Naive B cell (primary cell): ENCODE results near the gene B4GALNT3. TPM values are rescaled to one million over a fixed set of nuclear protein-coding genes. Genes with fewer than 3 reads are reported as not detected.
A peak's percentile ranks its signal among the peaks of the same experiment; 100 is the strongest.

ENCODE experiments used
- ATAC-seq, 2 donors: fragments of 150-1000 bp; cut with Tn5 transposase; 2 replicates each; pipeline ENCODE4 v1.10.0; 2021; ENCODE audit warnings: low read depth in 2 of 2, mild to moderate bottlenecking in 2 of 2, moderate library complexity in 2 of 2
- DNase-seq: peaks from one replicate; pipeline ENCODE4 v3.0.0; 2022
- H3K27ac Mint-ChIP-seq, 6 donors: one replicate each; pipeline ENCODE4 v1.8.0; 2020 to 2022; ENCODE audit warnings: mild to moderate bottlenecking in 6 of 6, mixed read lengths in 6 of 6, moderate library complexity in 5 of 6, inconsistent platforms in 2 of 6
- H3K27me3 Mint-ChIP-seq, 3 donors: one replicate each; pipeline ENCODE4 v1.8.0; 2021 to 2022; ENCODE audit warnings: mixed read lengths in 3 of 3, mild to moderate bottlenecking in 1 of 3
- H3K36me3 Mint-ChIP-seq, 2 donors: one replicate each; pipeline ENCODE4 v1.8.0; 2020 to 2022; ENCODE audit warnings: mixed read lengths in 2 of 2, inconsistent platforms in 1 of 2, mild to moderate bottlenecking in 1 of 2
- H3K4me1 Mint-ChIP-seq, 3 donors: one replicate each; pipeline ENCODE4 v1.8.0; 2020 to 2022; ENCODE audit warnings: mixed read lengths in 3 of 3, inconsistent platforms in 1 of 3, mild to moderate bottlenecking in 1 of 3, moderate library complexity in 1 of 3
- H3K4me3 Mint-ChIP-seq, 8 donors: one replicate each; pipeline ENCODE4 v1.8.0; 2020 to 2022; ENCODE audit warnings: mild to moderate bottlenecking in 8 of 8, mixed read lengths in 8 of 8, moderate library complexity in 8 of 8, inconsistent platforms in 2 of 8
- H3K9me3 Mint-ChIP-seq, 7 donors: one replicate each; pipeline ENCODE4 v1.8.0; 2020 to 2022; ENCODE audit warnings: mixed read lengths in 7 of 7, mild to moderate bottlenecking in 5 of 7, inconsistent platforms in 2 of 7, moderate library complexity in 1 of 7
- polyA plus RNA-seq, 6 donors: library from polyadenylated mRNA; unstranded; fragments of 300-500 nt; fragmentation: Illumina TruSeq; gene quantifications; one replicate each; pipeline ENCODE4 v1.2.3, GENCODE V29; 2021; ENCODE audit warnings: low read depth in 6 of 6

B4GALNT3 gene
- polyA plus RNA-seq, 6 donors from 2014 or later, result 0.05 to 0.35 (median 0.29) TPM; not detected in 3

GRCh38 chr12:505221-505620 lies 45.5 kb downstream of the B4GALNT3 start:
- H3K27ac Mint-ChIP-seq, result no peak overlapping the region
- H3K4me3 Mint-ChIP-seq, result no peak overlapping the region
- H3K9me3 Mint-ChIP-seq, result no peaks in the 10 kb centered on the region
- no peaks in the 10 kb centered on the region for H3K36me3 Mint-ChIP-seq
- no peak for ATAC-seq
- peaks cover 0 to 9% (median 4%) of the 10 kb centered on the region in 3 donors for H3K4me1 Mint-ChIP-seq
- no peak for DNase-seq
- H3K27me3 Mint-ChIP-seq, result peaks cover 12 to 53% (median 53%) of the 10 kb centered on the region in 3 donors

GRCh38 chr12:507391-507796 lies 47.7 kb downstream of the B4GALNT3 start:
- Mint-ChIP-seq H3K4me1 (peaks cover 0 to 9% (median 4%) of the 10 kb centered on the region in 3 donors), H3K36me3 (no peaks in the 10 kb centered on the region), H3K9me3 (no peaks in the 10 kb centered on the region), H3K27me3 (peaks cover 10 to 59% (median 47%) of the 10 kb centered on the region in 3 donors), H3K27ac (no peak overlapping the region), H3K4me3 (no peak overlapping the region)
- ATAC-seq, result no peak
- no peak for DNase-seq

GRCh38 chr12:508145-508544 lies 48.4 kb downstream of the B4GALNT3 start:
- no peaks in the 10 kb centered on the region for H3K36me3 Mint-ChIP-seq
- H3K4me3 Mint-ChIP-seq, result no peak overlapping the region
- no peak overlapping the region for H3K27ac Mint-ChIP-seq
- peaks cover 9 to 64% (median 49%) of the 10 kb centered on the region in 3 donors for H3K27me3 Mint-ChIP-seq
- no peak for DNase-seq
- peaks cover 0 to 9% (median 4%) of the 10 kb centered on the region in 3 donors for H3K4me1 Mint-ChIP-seq
- no peaks in the 10 kb centered on the region for H3K9me3 Mint-ChIP-seq
- no peak for ATAC-seq

- Mint-ChIP-seq H3K4me1 (peaks cover 0 to 9% (median 4%) of the 10 kb centered on the region in 3 donors), H3K27ac (no peak overlapping the region)
These were observed 49.1 kb downstream of the B4GALNT3 start for GRCh38 chr12:508795-509194.

GRCh38 chr12:509500-509899 lies 49.8 kb downstream of the B4GALNT3 start:
- ATAC-seq (no peak), DNase-seq (no peak)
- peak overlapping the region in 1 of 6 donors; percentile 81 for H3K27ac Mint-ChIP-seq
- H3K4me1 Mint-ChIP-seq, result peaks cover 0 to 9% (median 4%) of the 10 kb centered on the region in 3 donors
- H3K27me3 Mint-ChIP-seq, result peaks cover 18 to 63% (median 45%) of the 10 kb centered on the region in 3 donors
- H3K4me3 Mint-ChIP-seq, result no peak overlapping the region
- H3K9me3 Mint-ChIP-seq, result peaks cover 0 to 5% (median 0%) of the 10 kb centered on the region in 7 donors
- no peaks in the 10 kb centered on the region for H3K36me3 Mint-ChIP-seq

More at GRCh38 chr12:508795-509194, 49.1 kb downstream of the B4GALNT3 start:
- DNase-seq (no peak), ATAC-seq (no peak)
- Mint-ChIP-seq H3K9me3 (peaks cover 0 to 2% (median 0%) of the 10 kb centered on the region in 7 donors), H3K4me3 (no peak overlapping the region), H3K27me3 (peaks cover 16 to 65% (median 43%) of the 10 kb centered on the region in 3 donors), H3K36me3 (no peaks in the 10 kb centered on the region)

- H3K9me3 Mint-ChIP-seq, result peaks cover 0 to 5% (median 0%) of the 10 kb centered on the region in 7 donors
- peak overlapping the region in 1 of 6 donors; percentile 6 for H3K27ac Mint-ChIP-seq
- peaks cover 0 to 9% (median 4%) of the 10 kb centered on the region in 3 donors for H3K4me1 Mint-ChIP-seq
- peaks cover 18 to 56% (median 40%) of the 10 kb centered on the region in 3 donors for H3K27me3 Mint-ChIP-seq
- ATAC-seq, result no peak
- H3K4me3 Mint-ChIP-seq, result no peak overlapping the region
- H3K36me3 Mint-ChIP-seq, result no peaks in the 10 kb centered on the region
- no peak for DNase-seq
These were observed 50.5 kb downstream of the B4GALNT3 start for GRCh38 chr12:510071-510825.

GRCh38 chr12:512933-513332 lies 53.2 kb downstream of the B4GALNT3 start:
- no peak for DNase-seq

GRCh38 chr12:513446-513845 lies 53.7 kb downstream of the B4GALNT3 start:
- H3K27ac Mint-ChIP-seq, result no peak overlapping the region
- no peak for DNase-seq
- peaks cover 0 to 5% (median 0%) of the 10 kb centered on the region in 7 donors for H3K9me3 Mint-ChIP-seq
- ATAC-seq, result no peak
- peaks cover 9 to 45% (median 31%) of the 10 kb centered on the region in 3 donors for H3K27me3 Mint-ChIP-seq
- H3K4me3 Mint-ChIP-seq, result no peak overlapping the region
- H3K4me1 Mint-ChIP-seq, result peaks cover 0 to 7% (median 4%) of the 10 kb centered on the region in 3 donors
- no peaks in the 10 kb centered on the region for H3K36me3 Mint-ChIP-seq

More at GRCh38 chr12:512933-513332, 53.2 kb downstream of the B4GALNT3 start:
- Mint-ChIP-seq H3K9me3 (peaks cover 0 to 5% (median 0%) of the 10 kb centered on the region in 7 donors), H3K4me1 (peaks cover 0 to 9% (median 4%) of the 10 kb centered on the region in 3 donors), H3K27me3 (peaks cover 9 to 49% (median 34%) of the 10 kb centered on the region in 3 donors), H3K27ac (no peak overlapping the region), H3K4me3 (peak overlapping the region in 1 of 8 donors; percentile 21), H3K36me3 (no peaks in the 10 kb centered on the region)
- ATAC-seq, result no peak

GRCh38 chr12:517538-517937 lies 57.8 kb downstream of the B4GALNT3 start:
- Mint-ChIP-seq H3K4me1 (no peaks in the 10 kb centered on the region), H3K27ac (no peak overlapping the region), H3K27me3 (peaks cover 27 to 31% (median 28%) of the 10 kb centered on the region in 3 donors), H3K36me3 (no peaks in the 10 kb centered on the region), H3K4me3 (no peak overlapping the region), H3K9me3 (peaks cover 0 to 5% (median 0%) of the 10 kb centered on the region in 7 donors)
- no peak for ATAC-seq
- no peak for DNase-seq

- ATAC-seq (no peak), DNase-seq (no peak)
- no peak overlapping the region for H3K4me3 Mint-ChIP-seq
These were observed 60.4 kb downstream of the B4GALNT3 start for GRCh38 chr12:520119-520518.

GRCh38 chr12:522692-523378 lies 63.1 kb downstream of the B4GALNT3 start:
- H3K36me3 Mint-ChIP-seq, result no peaks in the 10 kb centered on the region

More at GRCh38 chr12:520119-520518, 60.4 kb downstream of the B4GALNT3 start:
- peaks cover 15 to 21% (median 19%) of the 10 kb centered on the region in 3 donors for H3K27me3 Mint-ChIP-seq
- no peak overlapping the region for H3K27ac Mint-ChIP-seq
- H3K36me3 Mint-ChIP-seq, result no peaks in the 10 kb centered on the region
- H3K4me1 Mint-ChIP-seq, result no peaks in the 10 kb centered on the region
- no peaks in the 10 kb centered on the region for H3K9me3 Mint-ChIP-seq

GRCh38 chr12:524167-524951 lies 64.6 kb downstream of the B4GALNT3 start:
- no peak for DNase-seq
- Mint-ChIP-seq H3K4me1 (no peaks in the 10 kb centered on the region), H3K27ac (peak overlapping the region in 1 of 6 donors; percentile 36), H3K36me3 (no peaks in the 10 kb centered on the region), H3K27me3 (peaks cover 19 to 30% (median 19%) of the 10 kb centered on the region in 3 donors), H3K4me3 (no peak overlapping the region), H3K9me3 (peaks cover 0 to 3% (median 0%) of the 10 kb centered on the region in 7 donors)
- no peak for ATAC-seq

More at GRCh38 chr12:522692-523378, 63.1 kb downstream of the B4GALNT3 start:
- ATAC-seq (no peak), DNase-seq (no peak)
- Mint-ChIP-seq H3K27me3 (peaks cover 20 to 25% (median 21%) of the 10 kb centered on the region in 3 donors), H3K9me3 (no peaks in the 10 kb centered on the region), H3K4me1 (no peaks in the 10 kb centered on the region), H3K27ac (peak overlapping the region in 2 of 6 donors; percentile 17 to 44), H3K4me3 (no peak overlapping the region)

- Mint-ChIP-seq H3K27me3 (peaks cover 3 to 16% (median 7%) of the 10 kb centered on the region in 3 donors), H3K4me1 (no peaks in the 10 kb centered on the region), H3K4me3 (no peak overlapping the region), H3K36me3 (peaks cover 0 to 9% of the 10 kb centered on the region in 2 donors), H3K9me3 (peaks cover 0 to 10% (median 3%) of the 10 kb centered on the region in 7 donors), H3K27ac (no peak overlapping the region)
- DNase-seq (no peak), ATAC-seq (no peak)
These were observed 66.3 kb downstream of the B4GALNT3 start for GRCh38 chr12:526089-526488.
